GM21515 (cell line): ENCODE results near the gene CRYBG2.

Experiments used
- ATAC-seq: cut with Tn5 transposase; IDR thresholded peaks from one replicate; pipeline ENCODE4 v1.9.1; 2021; ENCODE audit not compliant: unreplicated experiment

The CRYBG2 gene

GRCh38 chr1:26282401-26282918, 71.5 kb downstream of the CRYBG2 start:
- ATAC-seq, result no peak

- ATAC-seq, result no peak
Observed at GRCh38 chr1:26281971-26282370, 72.0 kb downstream of the CRYBG2 start.

- ATAC-seq, result no peak
Observed at GRCh38 chr1:26281091-26281958, 72.6 kb downstream of the CRYBG2 start.

GRCh38 chr1:26280333-26281042, 73.4 kb downstream of the CRYBG2 start:
- peak; percentile 2 for ATAC-seq

GRCh38 chr1:26279456-26280332, 74.2 kb downstream of the CRYBG2 start, which contains the start of gene SH3BGRL3:
Gene SH3BGRL3, plus strand, starts transcription at chr1:26280086. Its CDS starts 70 bp downstream, at chr1:26280156.
- peak; percentile 51 for ATAC-seq

- no peak for ATAC-seq
Observed at GRCh38 chr1:26278724-26279455, 75.0 kb downstream of the CRYBG2 start.

GRCh38 chr1:26278303-26278702, 75.6 kb downstream of the CRYBG2 start:
- ATAC-seq, result no peak

- no peak for ATAC-seq
Observed at GRCh38 chr1:26277719-26278118, 76.2 kb downstream of the CRYBG2 start.

GRCh38 chr1:26277261-26277661, 76.7 kb downstream of the CRYBG2 start:
- ATAC-seq, result no peak

GRCh38 chr1:26276432-26276838, 77.5 kb downstream of the CRYBG2 start:
- ATAC-seq, result no peak

- ATAC-seq, result no peak
Observed at GRCh38 chr1:26275580-26276431, 78.1 kb downstream of the CRYBG2 start.

GRCh38 chr1:26274801-26275425, 79.0 kb downstream of the CRYBG2 start:
- no peak for ATAC-seq
